GM21717 (cell line): ENCODE data around the gene NAALADL2.
"Not testable (repeated sequence)": the region's sequence is repeated elsewhere in the genome, so short reads cannot be mapped to it uniquely, and the experiment has no call there.

Experiments
- ATAC-seq: cut with Tn5 transposase; IDR thresholded peaks from one replicate; pipeline ENCODE4 v1.9.1; 2021; ENCODE audit warnings: mild to moderate bottlenecking, moderate library complexity; ENCODE audit not compliant: unreplicated experiment

The NAALADL2 gene

GRCh38 chr3:175068587-175068986 is 209.5 kb downstream of the NAALADL2 start:
- ATAC-seq: no peak

- ATAC-seq: no peak
Observed at GRCh38 chr3:175070946-175071345, 211.8 kb downstream of the NAALADL2 start.

GRCh38 chr3:175073219-175073905 is 214.2 kb downstream of the NAALADL2 start:
- no peak for ATAC-seq

- no peak for ATAC-seq
Observed at GRCh38 chr3:175075269-175075668, 216.1 kb downstream of the NAALADL2 start.

- ATAC-seq: no peak
Observed at GRCh38 chr3:175077216-175077615, 218.1 kb downstream of the NAALADL2 start.

GRCh38 chr3:175082631-175083030 is 223.5 kb downstream of the NAALADL2 start:
- ATAC-seq: no peak

- ATAC-seq: not testable (repeated sequence)
Observed at GRCh38 chr3:175087128-175087527, 228.0 kb downstream of the NAALADL2 start.

- ATAC-seq: no peak
Observed at GRCh38 chr3:175088766-175089380, 229.7 kb downstream of the NAALADL2 start.

GRCh38 chr3:175091426-175092114 is 232.4 kb downstream of the NAALADL2 start:
- ATAC-seq: no peak

GRCh38 chr3:175093748-175094147 is 234.6 kb downstream of the NAALADL2 start:
- no peak for ATAC-seq

- ATAC-seq: no peak
Observed at GRCh38 chr3:175094344-175094743, 235.2 kb downstream of the NAALADL2 start.

GRCh38 chr3:175098644-175099043 is 239.5 kb downstream of the NAALADL2 start:
- no peak for ATAC-seq

- ATAC-seq: no peak
Observed at GRCh38 chr3:175102161-175102560, 243.0 kb downstream of the NAALADL2 start.

- ATAC-seq: no peak
Observed at GRCh38 chr3:175103298-175103697, 244.2 kb downstream of the NAALADL2 start.

GRCh38 chr3:175105066-175105465 is 245.9 kb downstream of the NAALADL2 start:
- ATAC-seq: no peak

GRCh38 chr3:175107231-175107630 is 248.1 kb downstream of the NAALADL2 start:
- no peak for ATAC-seq

GRCh38 chr3:175107995-175108394 is 248.9 kb downstream of the NAALADL2 start:
- ATAC-seq: no peak

GRCh38 chr3:175108613-175109151 is 249.5 kb downstream of the NAALADL2 start:
- no peak for ATAC-seq

- ATAC-seq: no peak
Observed at GRCh38 chr3:175111036-175111435, 251.9 kb downstream of the NAALADL2 start.

- ATAC-seq: no peak
Observed at GRCh38 chr3:175118382-175118941, 259.3 kb downstream of the NAALADL2 start.

- ATAC-seq: no peak
Observed at GRCh38 chr3:175121225-175121624, 262.1 kb downstream of the NAALADL2 start.
